A673 (cell line): ENCODE measurements around the gene PGLYRP3. TPM values are rescaled to one million over a fixed set of nuclear protein-coding genes. Genes with fewer than 3 reads are reported as not detected.

Experiments used
- BruUV-seq: library from RNA; stranded (reverse); fragments of 400-500 nt; replicated peaks from 2 replicates; lab custom pipeline; 2021; lab: Mats Ljungman, UMichigan
- CTCF ChIA-PET: fragments of 300-600 bp; sonication (Branson Sonifier 250); formaldehyde crosslinking; loops from one replicate; lab custom pipeline; 2022; ENCODE audit warnings: antibody characterized with exemption; lab: Charles Lee
- POLR2A ChIA-PET: fragments of 300-600 bp; sonication (Branson Sonifier 250); formaldehyde crosslinking; loops from one replicate; lab custom pipeline; 2022; ENCODE audit warnings: antibody characterized with exemption; ENCODE audit not compliant: low non-redundant PET; lab: Charles Lee
- DNase-seq: peaks from one replicate; pipeline ENCODE4 v3.0.0-alpha.2; 2015; ENCODE audit warnings: low spot score
- H3K27ac ChIP-seq: fragments of 200-600 bp; sonication (generic); 2 replicates; pipeline ENCODE4 v1.5.1; 2016; ENCODE audit warnings: mixed run types, low read depth, mild to moderate bottlenecking, mixed read lengths, antibody characterized with exemption, low read length; ENCODE audit not compliant: poor library complexity, severe bottlenecking
- H3K27me3 ChIP-seq: fragments of 200-600 bp; sonication (generic); replicated peaks from 2 replicates; pipeline ENCODE4 v1.6.1; 2017; ENCODE audit warnings: mixed run types, low read depth, mild to moderate bottlenecking, mixed read lengths, antibody characterized with exemption, low read length; ENCODE audit not compliant: insufficient read depth, poor library complexity
- H3K36me3 ChIP-seq: fragments of 200-600 bp; sonication (generic); 2 replicates; pipeline ENCODE4 v1.6.1; 2016; ENCODE audit warnings: mixed run types, mild to moderate bottlenecking, mixed read lengths, antibody characterized with exemption, low read length; ENCODE audit not compliant: insufficient read depth, poor library complexity, severe bottlenecking
- H3K4me1 ChIP-seq: fragments of 200-600 bp; sonication (generic); 2 replicates; pipeline ENCODE4 v1.6.1; 2017; ENCODE audit warnings: mixed run types, mild to moderate bottlenecking, mixed read lengths, antibody characterized with exemption, low read length; ENCODE audit not compliant: insufficient read depth, poor library complexity, severe bottlenecking
- H3K4me3 ChIP-seq: fragments of 200-600 bp; sonication (generic); 2 replicates; pipeline ENCODE4 v1.5.1; 2016; ENCODE audit warnings: low read depth, mixed run types, mild to moderate bottlenecking, mixed read lengths, low read length; ENCODE audit not compliant: poor library complexity, severe bottlenecking
- H3K9me3 ChIP-seq: fragments of 200-600 bp; sonication (generic); 2 replicates; pipeline ENCODE4 v1.6.1; 2016; ENCODE audit warnings: mixed run types, low read depth, mild to moderate bottlenecking, mixed read lengths, antibody characterized with exemption, low read length; ENCODE audit not compliant: poor library complexity, severe bottlenecking
- CTCF ChIP-seq: fragments of 300-800, 200-600 bp; sonication (generic); conservative IDR thresholded peaks from 2 replicates; pipeline ENCODE4 v1.5.1; 2017; ENCODE audit warnings: low read depth, mild to moderate bottlenecking, antibody characterized with exemption, low read length, moderate library complexity, mixed read lengths
- EZH2 ChIP-seq: fragments of 200-600 bp; sonication (generic); IDR thresholded peaks from 2 replicates; pipeline ENCODE4 v1.6.1; 2017; ENCODE audit warnings: borderline replicate concordance, low read depth, mild to moderate bottlenecking, mixed read lengths, antibody characterized with exemption, low read length; ENCODE audit not compliant: poor library complexity, severe bottlenecking
- intact Hi-C: fragments of 100-400 bp; cut with micrococcal nuclease; formaldehyde crosslinking; loops from one replicate; pipeline ENCODE4 v1.10.0; 2022; ENCODE audit not compliant: unreplicated experiment
- total RNA-seq: library from RNA; stranded (reverse); gene quantifications from 2 replicates; pipeline ENCODE4 v1.2.3, GENCODE V29; 2021

Gene PGLYRP3
- total RNA-seq, 1 experiment from 2014 or later = not detected

GRCh38 chr1:153343811-153344717 lies 31.3 kb upstream of the PGLYRP3 start:
- TF ChIP-seq CTCF (no peak), EZH2 (no peak)
- Histone ChIP-seq H3K4me1 (no peaks in the 10 kb centered on the region), H3K36me3 (no peaks in the 10 kb centered on the region), H3K9me3 (no peaks in the 10 kb centered on the region), H3K27me3 (peaks cover 96% of the 10 kb centered on the region), H3K4me3 (no peak overlapping the region), H3K27ac (no peak overlapping the region)
- CTCF ChIA-PET = no interaction called here
- DNase-seq = no peak
- no TSS peak for BruUV-seq
- POLR2A ChIA-PET = no interaction called here
- intact Hi-C loops = no loop called here

GRCh38 chr1:153343040-153343681 lies 30.4 kb upstream of the PGLYRP3 start:
- H3K9me3 ChIP-seq = no peaks in the 10 kb centered on the region
- H3K4me3 ChIP-seq = no peak overlapping the region
- CTCF ChIA-PET = no interaction called here
- H3K36me3 ChIP-seq = no peaks in the 10 kb centered on the region
- DNase-seq = no peak
- no peak overlapping the region for H3K27ac ChIP-seq
- peaks cover 92% of the 10 kb centered on the region for H3K27me3 ChIP-seq
- TF ChIP-seq CTCF (no peak), EZH2 (no peak)
- BruUV-seq = no TSS peak
- POLR2A ChIA-PET = no interaction called here
- intact Hi-C loops = no loop called here
- H3K4me1 ChIP-seq = no peaks in the 10 kb centered on the region

- H3K27me3 ChIP-seq = peaks cover 83% of the 10 kb centered on the region
- CTCF ChIA-PET = no interaction called here
- intact Hi-C loops = no loop called here
Observed at GRCh38 chr1:153342178-153342577, 29.4 kb upstream of the PGLYRP3 start.

More at GRCh38 chr1:153342178-153342577, 29.4 kb upstream of the PGLYRP3 start:
- H3K36me3 ChIP-seq = no peaks in the 10 kb centered on the region
- DNase-seq = no peak
- H3K27ac ChIP-seq = no peak overlapping the region
- TF ChIP-seq CTCF = no peak
- no peak for TF ChIP-seq EZH2
- no peaks in the 10 kb centered on the region for H3K9me3 ChIP-seq
- no peak overlapping the region for H3K4me3 ChIP-seq
- no peaks in the 10 kb centered on the region for H3K4me1 ChIP-seq
- POLR2A ChIA-PET = no interaction called here
- BruUV-seq = no TSS peak
